ENCODE data around the gene AOAH.

The AOAH gene

GRCh38 chr7:36589391-36589790 lies 134.9 kb downstream of the AOAH start:
- H3K4me1 Mint-ChIP-seq (ENCODE audit: low read depth): no peaks in the 10 kb centered on the region
- no peaks in the 10 kb centered on the region for H3K9me3 Mint-ChIP-seq
- H3K27ac Mint-ChIP-seq: no peak overlapping the region
- peaks cover 15% of the 10 kb centered on the region for H3K36me3 Mint-ChIP-seq (ENCODE audit: low read depth)
- H3K4me3 Mint-ChIP-seq: no peak overlapping the region
- peaks cover 5% of the 10 kb centered on the region for H3K27me3 Mint-ChIP-seq (ENCODE audit: low read depth)

- H3K36me3 Mint-ChIP-seq (ENCODE audit: low read depth): peaks cover 9% of the 10 kb centered on the region
- H3K9me3 Mint-ChIP-seq: no peaks in the 10 kb centered on the region
- peaks cover 5% of the 10 kb centered on the region for H3K27me3 Mint-ChIP-seq (ENCODE audit: low read depth)
- no peak overlapping the region for H3K27ac Mint-ChIP-seq
- H3K4me3 Mint-ChIP-seq: no peak overlapping the region
- peaks cover 1% of the 10 kb centered on the region for H3K4me1 Mint-ChIP-seq (ENCODE audit: low read depth)
These were observed 141.0 kb downstream of the AOAH start for GRCh38 chr7:36583318-36583717.

- Mint-ChIP-seq H3K9me3 (no peaks in the 10 kb centered on the region), H3K4me1 (ENCODE audit: low read depth) (no peaks in the 10 kb centered on the region), H3K36me3 (ENCODE audit: low read depth) (peaks cover 11% of the 10 kb centered on the region), H3K4me3 (no peak overlapping the region), H3K27ac (no peak overlapping the region), H3K27me3 (ENCODE audit: low read depth) (no peaks in the 10 kb centered on the region)
These were observed 148.5 kb downstream of the AOAH start for GRCh38 chr7:36575832-36576231.

- Mint-ChIP-seq H3K27ac (no peak overlapping the region), H3K4me1 (ENCODE audit: low read depth) (peaks cover 6% of the 10 kb centered on the region), H3K4me3 (no peak overlapping the region), H3K36me3 (ENCODE audit: low read depth) (peaks cover 9% of the 10 kb centered on the region), H3K9me3 (no peaks in the 10 kb centered on the region), H3K27me3 (ENCODE audit: low read depth) (no peaks in the 10 kb centered on the region)
These were observed 151.2 kb downstream of the AOAH start for GRCh38 chr7:36573066-36573465.

GRCh38 chr7:36571190-36571560 lies 153.1 kb downstream of the AOAH start:
- Mint-ChIP-seq H3K9me3 (no peaks in the 10 kb centered on the region), H3K36me3 (ENCODE audit: low read depth) (peaks cover 7% of the 10 kb centered on the region), H3K27me3 (ENCODE audit: low read depth) (no peaks in the 10 kb centered on the region), H3K4me3 (no peak overlapping the region), H3K4me1 (ENCODE audit: low read depth) (peaks cover 6% of the 10 kb centered on the region), H3K27ac (no peak overlapping the region)

GRCh38 chr7:36570528-36571189 lies 153.6 kb downstream of the AOAH start:
- no peak overlapping the region for H3K27ac Mint-ChIP-seq
- no peaks in the 10 kb centered on the region for H3K9me3 Mint-ChIP-seq
- H3K4me1 Mint-ChIP-seq (ENCODE audit: low read depth): peaks cover 6% of the 10 kb centered on the region
- no peaks in the 10 kb centered on the region for H3K27me3 Mint-ChIP-seq (ENCODE audit: low read depth)
- H3K4me3 Mint-ChIP-seq: no peak overlapping the region
- H3K36me3 Mint-ChIP-seq (ENCODE audit: low read depth): peaks cover 7% of the 10 kb centered on the region

GRCh38 chr7:36568452-36568849 lies 155.8 kb downstream of the AOAH start:
- Mint-ChIP-seq H3K27ac (no peak overlapping the region), H3K27me3 (ENCODE audit: low read depth) (no peaks in the 10 kb centered on the region), H3K4me3 (no peak overlapping the region), H3K36me3 (ENCODE audit: low read depth) (no peaks in the 10 kb centered on the region), H3K9me3 (no peaks in the 10 kb centered on the region), H3K4me1 (ENCODE audit: low read depth) (peaks cover 11% of the 10 kb centered on the region)

GRCh38 chr7:36567699-36568451 lies 156.4 kb downstream of the AOAH start:
- H3K27ac Mint-ChIP-seq: no peak overlapping the region
- H3K27me3 Mint-ChIP-seq (ENCODE audit: low read depth): no peaks in the 10 kb centered on the region

GRCh38 chr7:36565792-36566356 lies 158.4 kb downstream of the AOAH start:
- Mint-ChIP-seq H3K27ac (no peak overlapping the region), H3K4me3 (no peak overlapping the region), H3K27me3 (ENCODE audit: low read depth) (no peaks in the 10 kb centered on the region), H3K9me3 (no peaks in the 10 kb centered on the region), H3K4me1 (ENCODE audit: low read depth) (peaks cover 14% of the 10 kb centered on the region), H3K36me3 (ENCODE audit: low read depth) (no peaks in the 10 kb centered on the region)

More at GRCh38 chr7:36567699-36568451, 156.4 kb downstream of the AOAH start:
- peaks cover 11% of the 10 kb centered on the region for H3K4me1 Mint-ChIP-seq (ENCODE audit: low read depth)
- H3K4me3 Mint-ChIP-seq: no peak overlapping the region
- no peaks in the 10 kb centered on the region for H3K36me3 Mint-ChIP-seq (ENCODE audit: low read depth)
- no peaks in the 10 kb centered on the region for H3K9me3 Mint-ChIP-seq

- Mint-ChIP-seq H3K4me3 (no peak overlapping the region), H3K4me1 (ENCODE audit: low read depth) (peaks cover 8% of the 10 kb centered on the region), H3K9me3 (peaks cover 3% of the 10 kb centered on the region), H3K36me3 (ENCODE audit: low read depth) (peaks cover 3% of the 10 kb centered on the region), H3K27me3 (ENCODE audit: low read depth) (peaks cover 3% of the 10 kb centered on the region), H3K27ac (no peak overlapping the region)
These were observed 159.8 kb downstream of the AOAH start for GRCh38 chr7:36564489-36564888.

- Mint-ChIP-seq H3K27me3 (ENCODE audit: low read depth) (peaks cover 5% of the 10 kb centered on the region), H3K36me3 (ENCODE audit: low read depth) (peaks cover 6% of the 10 kb centered on the region), H3K4me3 (no peak overlapping the region), H3K9me3 (peaks cover 9% of the 10 kb centered on the region), H3K27ac (no peak overlapping the region), H3K4me1 (ENCODE audit: low read depth) (peaks cover 8% of the 10 kb centered on the region)
These were observed 160.5 kb downstream of the AOAH start for GRCh38 chr7:36563706-36564327.

- H3K27ac Mint-ChIP-seq: no peak overlapping the region
- peaks cover 8% of the 10 kb centered on the region for H3K4me1 Mint-ChIP-seq (ENCODE audit: low read depth)
- peaks cover 6% of the 10 kb centered on the region for H3K36me3 Mint-ChIP-seq (ENCODE audit: low read depth)
- H3K9me3 Mint-ChIP-seq: peaks cover 10% of the 10 kb centered on the region
- no peak overlapping the region for H3K4me3 Mint-ChIP-seq
- peaks cover 5% of the 10 kb centered on the region for H3K27me3 Mint-ChIP-seq (ENCODE audit: low read depth)
These were observed 162.2 kb downstream of the AOAH start for GRCh38 chr7:36562121-36562520.

GRCh38 chr7:36549029-36549428 lies 175.3 kb downstream of the AOAH start:
- Mint-ChIP-seq H3K4me3 (no peak overlapping the region), H3K36me3 (ENCODE audit: low read depth) (peaks cover 3% of the 10 kb centered on the region), H3K4me1 (ENCODE audit: low read depth) (no peaks in the 10 kb centered on the region), H3K27me3 (ENCODE audit: low read depth) (no peaks in the 10 kb centered on the region), H3K27ac (no peak overlapping the region), H3K9me3 (peaks cover 7% of the 10 kb centered on the region)

- Mint-ChIP-seq H3K27ac (no peak overlapping the region), H3K4me1 (ENCODE audit: low read depth) (no peaks in the 10 kb centered on the region), H3K4me3 (no peak overlapping the region), H3K36me3 (ENCODE audit: low read depth) (peaks cover 3% of the 10 kb centered on the region), H3K9me3 (peaks cover 5% of the 10 kb centered on the region), H3K27me3 (ENCODE audit: low read depth) (no peaks in the 10 kb centered on the region)
These were observed 176.9 kb downstream of the AOAH start for GRCh38 chr7:36547416-36547815.

GRCh38 chr7:36546331-36546730 lies 178.0 kb downstream of the AOAH start:
- Mint-ChIP-seq H3K9me3 (peaks cover 2% of the 10 kb centered on the region), H3K36me3 (ENCODE audit: low read depth) (peaks cover 1% of the 10 kb centered on the region), H3K4me3 (no peak overlapping the region), H3K27ac (no peak overlapping the region), H3K4me1 (ENCODE audit: low read depth) (no peaks in the 10 kb centered on the region), H3K27me3 (ENCODE audit: low read depth) (no peaks in the 10 kb centered on the region)

Measured in T-helper 1 cell treated with Interleukin-12 subunit alpha and Interleukin-12 subunit beta and Interleukin-4 antibody, amounts not matched to agents 30 μg/mL and 1 μg/mL, for 36 hours (primary cell).